ENCODE measurements around the gene CCR7.

The CCR7 gene

GRCh38 chr17:40532520-40533253 lies 32.6 kb downstream of the CCR7 start:
- no peak for TF ChIP-seq CTCF (IDR thresholded peaks at IDR 0.05)
- H3K4me3 Mint-ChIP-seq: no peak overlapping the region
- peaks cover 66% of the 10 kb centered on the region for H3K4me1 Mint-ChIP-seq
- H3K9me3 Mint-ChIP-seq: peaks cover 2% of the 10 kb centered on the region
- peaks cover 8% of the 10 kb centered on the region for H3K27me3 Mint-ChIP-seq (ENCODE audit: low read depth, poor library complexity)
- no peaks in the 10 kb centered on the region for H3K36me3 Mint-ChIP-seq (ENCODE audit: low read depth)
- DNase-seq: no peak
- H3K27ac Mint-ChIP-seq: peak overlapping the region; percentile 71

- Mint-ChIP-seq H3K4me3 (no peak overlapping the region), H3K4me1 (peaks cover 53% of the 10 kb centered on the region), H3K27me3 (ENCODE audit: low read depth, poor library complexity) (peaks cover 6% of the 10 kb centered on the region), H3K36me3 (ENCODE audit: low read depth) (no peaks in the 10 kb centered on the region), H3K27ac (no peak overlapping the region), H3K9me3 (peaks cover 8% of the 10 kb centered on the region)
- no peak for DNase-seq
- no peak for TF ChIP-seq CTCF (IDR thresholded peaks at IDR 0.05)
Measured at GRCh38 chr17:40531051-40531991, 34.0 kb downstream of the CCR7 start.

- no peak overlapping the region for H3K4me3 Mint-ChIP-seq
- DNase-seq: no peak
- no peak overlapping the region for H3K27ac Mint-ChIP-seq
- H3K9me3 Mint-ChIP-seq: peaks cover 15% of the 10 kb centered on the region
- H3K4me1 Mint-ChIP-seq: peaks cover 48% of the 10 kb centered on the region
- H3K27me3 Mint-ChIP-seq (ENCODE audit: low read depth, poor library complexity): peaks cover 6% of the 10 kb centered on the region
- TF ChIP-seq CTCF (IDR thresholded peaks at IDR 0.05): no peak
- no peaks in the 10 kb centered on the region for H3K36me3 Mint-ChIP-seq (ENCODE audit: low read depth)
Measured at GRCh38 chr17:40530531-40530994, 34.7 kb downstream of the CCR7 start.

GRCh38 chr17:40529991-40530390 lies 35.3 kb downstream of the CCR7 start:
- no peak overlapping the region for H3K27ac Mint-ChIP-seq
- H3K9me3 Mint-ChIP-seq: peaks cover 21% of the 10 kb centered on the region

GRCh38 chr17:40528692-40529417 lies 36.4 kb downstream of the CCR7 start:
- Mint-ChIP-seq H3K4me1 (peaks cover 39% of the 10 kb centered on the region), H3K4me3 (no peak overlapping the region), H3K27ac (no peak overlapping the region)

More at GRCh38 chr17:40529991-40530390, 35.3 kb downstream of the CCR7 start:
- H3K4me1 Mint-ChIP-seq: peaks cover 48% of the 10 kb centered on the region
- peaks cover 4% of the 10 kb centered on the region for H3K36me3 Mint-ChIP-seq (ENCODE audit: low read depth)
- no peak for DNase-seq
- no peak for TF ChIP-seq CTCF (IDR thresholded peaks at IDR 0.05)
- H3K27me3 Mint-ChIP-seq (ENCODE audit: low read depth, poor library complexity): peaks cover 6% of the 10 kb centered on the region
- no peak overlapping the region for H3K4me3 Mint-ChIP-seq

More at GRCh38 chr17:40528692-40529417, 36.4 kb downstream of the CCR7 start:
- Mint-ChIP-seq H3K36me3 (ENCODE audit: low read depth) (peaks cover 14% of the 10 kb centered on the region), H3K9me3 (peaks cover 32% of the 10 kb centered on the region), H3K27me3 (ENCODE audit: low read depth, poor library complexity) (peaks cover 6% of the 10 kb centered on the region)
- DNase-seq: no peak
- no peak for TF ChIP-seq CTCF (IDR thresholded peaks at IDR 0.05)
